ENCODE measurements around the gene MYADML2. TPM values are rescaled to one million over a fixed set of nuclear protein-coding genes. Genes with fewer than 3 reads are reported as not detected.

Gene MYADML2
- total and polyA plus RNA-seq, 10 of the 15 experiments (the other 5 are each of a cell fraction or from before 2014, with no cell fraction given) = not detected

- RAD21 ChIA-PET (ENCODE audit: unreplicated experiment) = no interaction called here
- WGBS (ENCODE audit: insufficient coverage, insufficient replicate concordance, low lambda C conversion rate, missing lambda C conversion rate) = 95% methylated on average over 31 of the region's 31 CpGs
Observed at GRCh38 chr17:81913394-81914102, 33.5 kb downstream of the MYADML2 start.

More at GRCh38 chr17:81913394-81914102, 33.5 kb downstream of the MYADML2 start:
- Histone ChIP-seq H3K36me3 (ENCODE audit: control insufficient read depth in 2 of 2, insufficient read depth in 2 of 2, low read length in 1 of 2) (peaks cover 11 to 28% of the 10 kb centered on the region in 2 experiments), H2AFZ (ENCODE audit: control insufficient read depth, low read depth, low read length) (no peak overlapping the region), H3K79me2 (ENCODE audit: control insufficient read depth, insufficient read depth, low read length) (peaks cover 37% of the 10 kb centered on the region), H3K9ac (ENCODE audit: control insufficient read depth, insufficient read depth, low read length) (no peak overlapping the region), H3K27me3 (replicated peaks in 1 of 2; ENCODE audit: control insufficient read depth in 2 of 2, insufficient read depth in 2 of 2, low read length in 1 of 2) (no peaks in the 10 kb centered on the region), H3K27ac (ENCODE audit: control insufficient read depth, insufficient read depth) (no peak overlapping the region), H3K9me3 (replicated peaks; ENCODE audit: control insufficient read depth, insufficient read depth, low read length) (no peaks in the 10 kb centered on the region), H3K4me1 (ENCODE audit: control insufficient read depth, insufficient read depth, low read length) (peaks cover 11% of the 10 kb centered on the region), H3K4me3 (no peak overlapping the region), H3K4me2 (ENCODE audit: control insufficient read depth, insufficient read depth) (no peak overlapping the region), H4K20me1 (ENCODE audit: control insufficient read depth, insufficient read depth) (no peaks in the 10 kb centered on the region)
- ATAC-seq (no peak), FAIRE-seq (no peak), DNase-seq (ENCODE audit: low read depth, low spot score) (no peak)
- in situ Hi-C loops (cut with MboI) (no loop called here), intact Hi-C loops (cut with micrococcal nuclease; ENCODE audit: unreplicated experiment) (no loop called here)
- SMC1A ChIA-PET (ENCODE audit: uncharacterized antibody, unreplicated experiment) = interaction anchor here (1.0 kb wide), 1 partner anchor 44 kb away, joined by 3 read pairs; no protein-coding TSS in a partner anchor
- no TSS peak for BruUV-seq (replicated peaks)
- CTCF ChIA-PET = interaction anchor here (1.5 kb wide), 1 partner anchor 11 kb away, joined by 4 read pairs; no protein-coding TSS in a partner anchor
- POLR2A ChIA-PET = no interaction called here
- TF ChIP-seq MTA2 (IDR thresholded peaks at IDR 0.05; ENCODE audit: low read depth) (no peak), MTA3 (IDR thresholded peaks at IDR 0.05; ENCODE audit: borderline replicate concordance, low read length) (no peak), RELA (IDR thresholded peaks at IDR 0.05; ENCODE audit: borderline replicate concordance, partially characterized antibody) (no peak), CHD1 (IDR thresholded peaks at IDR 0.05; ENCODE audit: low read depth, low read length) (no peak), CHD4 (IDR thresholded peaks at IDR 0.05) (no peak), MEF2A (IDR thresholded peaks at IDR 0.05; ENCODE audit: insufficient read depth, low read depth, low read length) (no peak), SMAD1 (IDR thresholded peaks at IDR 0.05; ENCODE audit: low read depth, partially characterized antibody) (no peak), EED (IDR thresholded peaks at IDR 0.05; ENCODE audit: low read depth) (no peak), ZNF274 (IDR thresholded peaks at IDR 0.05; ENCODE audit: insufficient read depth, insufficient read length) (no peak), USF1 (IDR thresholded peaks at IDR 0.05; ENCODE audit: borderline replicate concordance, extremely low read length, insufficient read depth, low read depth, low read length) (no peak), ZNF384 (IDR thresholded peaks at IDR 0.05; ENCODE audit: borderline replicate concordance, low read depth, low read length) (no peak), SIX5 (IDR thresholded peaks at IDR 0.05; ENCODE audit: low read depth, low read length, severe bottlenecking) (no peak), NFXL1 (IDR thresholded peaks at IDR 0.05; ENCODE audit: borderline replicate concordance) (no peak), BCL11A (IDR thresholded peaks at IDR 0.05; ENCODE audit: low read depth, low read length) (no peak), STAT3 (IDR thresholded peaks at IDR 0.05; ENCODE audit: low read depth, low read length) (no peak)
- TF ChIP-seq, protein P1, sequence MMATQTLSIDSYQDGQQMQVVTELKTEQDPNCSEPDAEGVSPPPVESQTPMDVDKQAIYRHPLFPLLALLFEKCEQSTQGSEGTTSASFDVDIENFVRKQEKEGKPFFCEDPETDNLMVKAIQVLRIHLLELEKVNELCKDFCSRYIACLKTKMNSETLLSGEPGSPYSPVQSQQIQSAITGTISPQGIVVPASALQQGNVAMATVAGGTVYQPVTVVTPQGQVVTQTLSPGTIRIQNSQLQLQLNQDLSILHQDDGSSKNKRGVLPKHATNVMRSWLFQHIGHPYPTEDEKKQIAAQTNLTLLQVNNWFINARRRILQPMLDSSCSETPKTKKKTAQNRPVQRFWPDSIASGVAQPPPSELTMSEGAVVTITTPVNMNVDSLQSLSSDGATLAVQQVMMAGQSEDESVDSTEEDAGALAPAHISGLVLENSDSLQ (IDR thresholded peaks at IDR 0.05) = no peak
- TF ChIP-seq, protein P2, sequence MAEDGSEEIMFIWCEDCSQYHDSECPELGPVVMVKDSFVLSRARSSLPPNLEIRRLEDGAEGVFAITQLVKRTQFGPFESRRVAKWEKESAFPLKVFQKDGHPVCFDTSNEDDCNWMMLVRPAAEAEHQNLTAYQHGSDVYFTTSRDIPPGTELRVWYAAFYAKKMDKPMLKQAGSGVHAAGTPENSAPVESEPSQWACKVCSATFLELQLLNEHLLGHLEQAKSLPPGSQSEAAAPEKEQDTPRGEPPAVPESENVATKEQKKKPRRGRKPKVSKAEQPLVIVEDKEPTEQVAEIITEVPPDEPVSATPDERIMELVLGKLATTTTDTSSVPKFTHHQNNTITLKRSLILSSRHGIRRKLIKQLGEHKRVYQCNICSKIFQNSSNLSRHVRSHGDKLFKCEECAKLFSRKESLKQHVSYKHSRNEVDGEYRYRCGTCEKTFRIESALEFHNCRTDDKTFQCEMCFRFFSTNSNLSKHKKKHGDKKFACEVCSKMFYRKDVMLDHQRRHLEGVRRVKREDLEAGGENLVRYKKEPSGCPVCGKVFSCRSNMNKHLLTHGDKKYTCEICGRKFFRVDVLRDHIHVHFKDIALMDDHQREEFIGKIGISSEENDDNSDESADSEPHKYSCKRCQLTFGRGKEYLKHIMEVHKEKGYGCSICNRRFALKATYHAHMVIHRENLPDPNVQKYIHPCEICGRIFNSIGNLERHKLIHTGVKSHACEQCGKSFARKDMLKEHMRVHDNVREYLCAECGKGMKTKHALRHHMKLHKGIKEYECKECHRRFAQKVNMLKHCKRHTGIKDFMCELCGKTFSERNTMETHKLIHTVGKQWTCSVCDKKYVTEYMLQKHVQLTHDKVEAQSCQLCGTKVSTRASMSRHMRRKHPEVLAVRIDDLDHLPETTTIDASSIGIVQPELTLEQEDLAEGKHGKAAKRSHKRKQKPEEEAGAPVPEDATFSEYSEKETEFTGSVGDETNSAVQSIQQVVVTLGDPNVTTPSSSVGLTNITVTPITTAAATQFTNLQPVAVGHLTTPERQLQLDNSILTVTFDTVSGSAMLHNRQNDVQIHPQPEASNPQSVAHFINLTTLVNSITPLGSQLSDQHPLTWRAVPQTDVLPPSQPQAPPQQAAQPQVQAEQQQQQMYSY (CRISPR knock-in tag; IDR thresholded peaks at IDR 0.05) = no peak

All from GM12878 (cell line).